B cell (primary cell): ENCODE measurements around the gene SLC6A5. TPM values are rescaled to one million over a fixed set of nuclear protein-coding genes. Genes with fewer than 3 reads are reported as not detected.
"Not testable (repeated sequence)": the region's sequence is repeated elsewhere in the genome, so short reads cannot be mapped to it uniquely, and the experiment has no call there.

Source experiments
- ATAC-seq: fragments of 200-7000 bp; cut with Tn5 transposase; one replicate; pipeline ENCODE4 v1.10.0; 2021; ENCODE audit warnings: low read depth, mild to moderate bottlenecking, moderate number of reproducible peaks, moderate library complexity
- CTCF ChIA-PET: fragments of 350-600 bp; sonication (Branson Sonifier 250); formaldehyde crosslinking; loops from one replicate; lab custom pipeline; 2021; ENCODE audit warnings: antibody characterized with exemption, inconsistent platforms; lab: Charles Lee
- POLR2A ChIA-PET: fragments of 350-600 bp; sonication (Branson Sonifier 250); formaldehyde crosslinking; loops from one replicate; lab custom pipeline; 2021; ENCODE audit warnings: antibody characterized with exemption; lab: Charles Lee
- DNase-seq: peaks from one replicate; pipeline ENCODE4 v3.0.0; 2013
- H2AFZ ChIP-seq: 2 replicates; pipeline ENCODE4 v1.6.1; 2012; ENCODE audit warnings: mild to moderate bottlenecking, low read depth, low read length; ENCODE audit not compliant: insufficient read depth, poor library complexity, severe bottlenecking
- H3K27ac ChIP-seq, 2 donors: 1 replicate in 1 of 2; 2 replicates in 1 of 2; pipeline ENCODE4 v1.5.1; 2012 to 2013; ENCODE audit warnings: low read length in 2 of 2, mild to moderate bottlenecking in 2 of 2, moderate library complexity in 1 of 2
- H3K27me3 ChIP-seq, 4 experiments: fragments of 200-600 bp in 1 of 4; sonication (generic) in 1 of 4; replicated peaks in 1 of 4; 1 replicate in 2 of 4; 2 replicates in 2 of 4; pipeline versions ENCODE4 v1.6.1 to v1.7.0; 2013 to 2016; ENCODE audit warnings: low read length in 3 of 4, mild to moderate bottlenecking in 2 of 4, mixed read lengths in 1 of 4, moderate library complexity in 1 of 4; ENCODE audit not compliant: insufficient read depth in 4 of 4, control insufficient read depth in 3 of 4; ENCODE audit errors: control extremely low read depth in 1 of 4
- H3K36me3 ChIP-seq, 2 experiments: replicated peaks in 1 of 2; 1 replicate in 1 of 2; 2 replicates in 1 of 2; pipeline versions ENCODE4 v1.6.1 to v1.7.1; 2013; ENCODE audit warnings: low read length in 1 of 2; ENCODE audit not compliant: insufficient read depth in 2 of 2, control insufficient read depth in 1 of 2; ENCODE audit errors: control extremely low read depth in 1 of 2, extremely low read depth in 1 of 2
- H3K4me1 ChIP-seq, 2 donors: fragments of 200-600 bp in 1 of 2; sonication (generic) in 1 of 2; 1 replicate in 1 of 2; 2 replicates in 1 of 2; pipeline versions ENCODE4 v1.5.1 to v1.6.1; 2013 to 2017; ENCODE audit warnings: low read length in 2 of 2; ENCODE audit not compliant: control insufficient read depth in 2 of 2, insufficient read depth in 2 of 2
- H3K4me2 ChIP-seq: replicated peaks from 2 replicates; pipeline ENCODE3; 2012; ENCODE audit warnings: mild to moderate bottlenecking, low read depth, low read length; ENCODE audit not compliant: poor library complexity, severe bottlenecking
- H3K4me3 ChIP-seq, 5 experiments: fragments of 200-600 bp in 1 of 5; sonication (generic) in 1 of 5; 1 replicate in 3 of 5; 2 replicates in 2 of 5; pipeline versions ENCODE4 v1.5.1 to v1.7.0; 2011 to 2016; ENCODE audit warnings: low read length in 4 of 5, mild to moderate bottlenecking in 4 of 5, low read depth in 2 of 5, control low read depth in 1 of 5, moderate library complexity in 1 of 5; ENCODE audit not compliant: insufficient read depth in 1 of 5; ENCODE audit errors: control extremely low read depth in 1 of 5, extremely low read depth in 1 of 5
- H3K79me2 ChIP-seq: fragments of 200-600 bp; sonication (generic); one replicate; pipeline ENCODE4 v1.6.0; 2016; ENCODE audit warnings: low read length; ENCODE audit not compliant: control insufficient read depth, insufficient read depth
- H3K9ac ChIP-seq: fragments of 200-600 bp; sonication (generic); 2 replicates; pipeline ENCODE4 v1.6.1; 2017; ENCODE audit warnings: mild to moderate bottlenecking, low read length, moderate library complexity
- H3K9me3 ChIP-seq, 3 donors: one replicate each; pipeline versions ENCODE4 v1.6.1 to v1.7.1; 2013; ENCODE audit warnings: low read length in 2 of 3; ENCODE audit not compliant: control insufficient read depth in 2 of 3, insufficient read depth in 1 of 3; ENCODE audit errors: control extremely low read depth in 1 of 3
- H4K20me1 ChIP-seq: 2 replicates; pipeline ENCODE4 v1.6.0; 2012; ENCODE audit warnings: mild to moderate bottlenecking, low read length; ENCODE audit not compliant: insufficient read depth, control insufficient read depth, poor library complexity, severe bottlenecking
- H3K27ac Mint-ChIP-seq: one replicate; pipeline ENCODE4 v1.8.0; 2021; ENCODE audit warnings: mixed read lengths
- H3K27me3 Mint-ChIP-seq: one replicate; pipeline ENCODE4 v1.8.0; 2021; ENCODE audit warnings: mixed read lengths
- H3K4me1 Mint-ChIP-seq: one replicate; pipeline ENCODE4 v1.8.0; 2021; ENCODE audit warnings: mixed read lengths
- H3K4me3 Mint-ChIP-seq: one replicate; pipeline ENCODE4 v1.8.0; 2021; ENCODE audit warnings: mixed read lengths
- H3K9me3 Mint-ChIP-seq: one replicate; pipeline ENCODE4 v1.8.0; 2022; ENCODE audit warnings: mixed read lengths; ENCODE audit not compliant: insufficient read depth
- WGBS: methylation state at CpG from one replicate; pipeline ENCODE4 v1.1.5; 2013; ENCODE audit warnings: missing lambda C conversion rate; ENCODE audit not compliant: insufficient coverage; 5-methylcytosine and 5-hydroxymethylcytosine counted together
- intact Hi-C: fragments of 100-400 bp; cut with micrococcal nuclease; formaldehyde crosslinking; loops from one replicate; pipeline ENCODE4 v1.10.0; 2022
- polyA plus RNA-seq: library from polyadenylated mRNA; depleted of rRNA; stranded (reverse); fragments of >200 nt; gene quantifications from 2 replicates; pipeline ENCODE4 v1.2.3, GENCODE V29; 2012
- total RNA-seq, 2 donors: library from RNA; stranded (reverse); fragments of 120-200 nt in 1 of 2; gene quantifications; 1 replicate in 1 of 2; 2 replicates in 1 of 2; pipeline versions ENCODE4 v1.2.3 to v1.2.4, GENCODE V29; 2013 to 2022
- TF ChIP-seq, protein P1 (sequence below): fragments of 200-600 bp; IDR thresholded peaks from one replicate; pipeline ENCODE4 v1.8.0; 2022; ENCODE audit warnings: antibody characterized with exemption, mild to moderate bottlenecking

The SLC6A5 gene
- total and polyA plus RNA-seq, 2 donors (not counting 1 experiment from before 2014, with no cell fraction given) = not detected

DNA sequence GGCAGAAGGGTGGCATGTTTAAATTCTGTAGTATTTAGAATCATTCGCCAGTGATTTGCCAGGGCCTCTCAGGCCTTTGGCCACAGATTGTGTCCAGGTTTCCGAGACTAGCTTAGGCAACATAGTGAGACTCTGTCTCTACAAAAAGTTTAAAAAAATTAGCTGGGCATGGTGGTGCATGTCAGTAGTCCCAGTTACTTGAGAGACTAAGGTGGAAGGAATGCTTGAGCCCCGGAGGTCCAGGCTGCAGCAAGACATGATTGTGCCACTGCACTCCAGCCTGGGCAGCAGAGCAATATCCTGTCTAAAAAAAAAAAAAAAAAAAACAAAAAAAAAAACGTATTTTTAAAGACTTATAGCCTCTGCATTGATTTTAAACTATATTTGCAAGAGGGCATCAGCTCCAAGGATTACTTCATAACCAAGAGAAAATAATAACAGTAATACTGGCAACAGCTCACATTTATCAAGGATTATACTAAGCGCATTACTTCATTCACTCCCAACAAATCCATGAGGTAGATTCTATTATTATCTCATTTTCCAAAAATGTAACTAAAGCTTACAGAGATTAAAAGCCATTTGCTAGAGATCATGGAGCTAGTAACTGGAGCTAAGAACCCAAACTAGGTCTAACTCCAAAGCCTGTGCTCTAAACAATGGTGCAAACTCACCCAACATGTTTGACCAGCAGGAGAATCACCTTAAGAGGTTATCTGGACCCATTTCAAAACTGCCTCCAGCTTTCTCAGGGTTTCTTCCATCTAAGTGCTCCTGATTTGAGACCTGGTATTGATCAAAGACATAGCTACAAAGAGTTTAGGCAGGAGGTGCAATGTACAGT is 32.6 kb upstream of the SLC6A5 start:
- intact Hi-C loops = no loop called here
- Mint-ChIP-seq H3K27ac (no peak overlapping the region), H3K4me1 (no peaks in the 10 kb centered on the region), H3K9me3 (no peaks in the 10 kb centered on the region), H3K4me3 (no peak overlapping the region), H3K27me3 (peaks cover 24% of the 10 kb centered on the region)
- no peaks in the 10 kb centered on the region for H3K79me2 ChIP-seq
- no peaks in the 10 kb centered on the region for H3K27me3 ChIP-seq
- WGBS = 100% methylated on average over 3 of the region's 5 CpGs
- ChIA-PET CTCF (no interaction called here), POLR2A (no interaction called here)
- no peaks in the 10 kb centered on the region for H3K4me1 ChIP-seq
- H2AFZ ChIP-seq = no peak overlapping the region
- H3K36me3 ChIP-seq = no peaks in the 10 kb centered on the region
- TF ChIP-seq, protein P1, sequence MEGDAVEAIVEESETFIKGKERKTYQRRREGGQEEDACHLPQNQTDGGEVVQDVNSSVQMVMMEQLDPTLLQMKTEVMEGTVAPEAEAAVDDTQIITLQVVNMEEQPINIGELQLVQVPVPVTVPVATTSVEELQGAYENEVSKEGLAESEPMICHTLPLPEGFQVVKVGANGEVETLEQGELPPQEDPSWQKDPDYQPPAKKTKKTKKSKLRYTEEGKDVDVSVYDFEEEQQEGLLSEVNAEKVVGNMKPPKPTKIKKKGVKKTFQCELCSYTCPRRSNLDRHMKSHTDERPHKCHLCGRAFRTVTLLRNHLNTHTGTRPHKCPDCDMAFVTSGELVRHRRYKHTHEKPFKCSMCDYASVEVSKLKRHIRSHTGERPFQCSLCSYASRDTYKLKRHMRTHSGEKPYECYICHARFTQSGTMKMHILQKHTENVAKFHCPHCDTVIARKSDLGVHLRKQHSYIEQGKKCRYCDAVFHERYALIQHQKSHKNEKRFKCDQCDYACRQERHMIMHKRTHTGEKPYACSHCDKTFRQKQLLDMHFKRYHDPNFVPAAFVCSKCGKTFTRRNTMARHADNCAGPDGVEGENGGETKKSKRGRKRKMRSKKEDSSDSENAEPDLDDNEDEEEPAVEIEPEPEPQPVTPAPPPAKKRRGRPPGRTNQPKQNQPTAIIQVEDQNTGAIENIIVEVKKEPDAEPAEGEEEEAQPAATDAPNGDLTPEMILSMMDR = no peak
- no peak overlapping the region for H3K4me2 ChIP-seq
- no peak overlapping the region for H3K4me3 ChIP-seq
- no peak for ATAC-seq
- DNase-seq = no peak
- no peaks in the 10 kb centered on the region for H3K9me3 ChIP-seq
- no peak overlapping the region for H3K9ac ChIP-seq
- H3K27ac ChIP-seq = no peak overlapping the region
- H4K20me1 ChIP-seq = no peaks in the 10 kb centered on the region

DNA sequence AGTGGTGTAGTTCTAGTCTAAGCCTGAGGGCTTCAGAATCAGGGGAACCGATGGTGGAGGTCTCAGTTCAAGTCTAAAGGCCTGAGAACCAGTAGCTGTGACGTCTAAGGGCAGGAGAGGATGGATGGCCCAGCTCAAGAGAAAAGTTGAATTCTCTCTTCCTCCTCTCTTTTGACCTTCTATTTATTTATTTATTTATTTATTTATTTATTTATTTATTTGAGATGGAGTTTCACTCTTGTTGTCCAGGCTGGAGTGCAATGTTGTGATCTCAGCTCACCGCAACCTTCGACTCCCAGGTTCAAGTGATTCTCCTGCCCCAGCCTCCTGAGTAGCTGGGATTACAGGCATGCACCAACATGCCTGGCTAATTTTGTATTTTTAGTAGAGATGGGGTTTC is 19.7 kb upstream of the SLC6A5 start:
- H3K4me1 Mint-ChIP-seq, intact Hi-C loops, H3K4me3 Mint-ChIP-seq, H3K9ac ChIP-seq, H3K27me3 Mint-ChIP-seq, H3K9me3 ChIP-seq, CTCF ChIA-PET, H4K20me1 ChIP-seq, H3K4me2 ChIP-seq, H3K9me3 Mint-ChIP-seq, H3K79me2 ChIP-seq, H3K27me3 ChIP-seq, H3K4me1 ChIP-seq, H3K4me3 ChIP-seq, DNase-seq, H3K27ac Mint-ChIP-seq, H2AFZ ChIP-seq, ATAC-seq, H3K36me3 ChIP-seq, H3K27ac ChIP-seq, POLR2A ChIA-PET: not testable (repeated sequence)
- 92% methylated on average over 3 of the region's 4 CpGs for WGBS
